Measurements from ENCODE around the gene TBC1D21.

The TBC1D21 gene

GRCh38 chr15:73873456-73873855 is at the start of gene TBC1D21:
Gene TBC1D21 (plus strand): TSS chr15:73873564. CDS start chr15:73873710, 146 bp downstream.
- DNase-seq (no peak), ATAC-seq (no peak)
- no peaks in the 10 kb centered on the region for H3K4me1 Mint-ChIP-seq
- H3K4me3 Mint-ChIP-seq = no peak within 1 kb of the TSS
- no peaks in the 10 kb centered on the region for H3K9me3 Mint-ChIP-seq
- no peaks in the 10 kb centered on the region for H3K36me3 Mint-ChIP-seq (ENCODE audit: low read depth)
- peaks cover 21% of the 10 kb centered on the region for H3K27me3 Mint-ChIP-seq
- no peak within 1 kb of the TSS for H3K27ac Mint-ChIP-seq

- H3K36me3 Mint-ChIP-seq (ENCODE audit: low read depth) = no peaks in the 10 kb centered on the region
- ATAC-seq (no peak), DNase-seq (no peak)
- no peaks in the 10 kb centered on the region for H3K4me1 Mint-ChIP-seq
- H3K27me3 Mint-ChIP-seq = peaks cover 22% of the 10 kb centered on the region
- H3K4me3 Mint-ChIP-seq = no peak overlapping the region
- no peaks in the 10 kb centered on the region for H3K9me3 Mint-ChIP-seq
- no peak overlapping the region for H3K27ac Mint-ChIP-seq
Observed at GRCh38 chr15:73826711-73827251, 46.6 kb upstream of the TBC1D21 start.

GRCh38 chr15:73829523-73829922 is 43.8 kb upstream of the TBC1D21 start:
- Mint-ChIP-seq H3K9me3 (no peaks in the 10 kb centered on the region), H3K27me3 (peaks cover 26% of the 10 kb centered on the region), H3K27ac (no peak overlapping the region), H3K36me3 (ENCODE audit: low read depth) (no peaks in the 10 kb centered on the region), H3K4me3 (no peak overlapping the region), H3K4me1 (no peaks in the 10 kb centered on the region)
- no peak for DNase-seq
- ATAC-seq = no peak

DNA sequence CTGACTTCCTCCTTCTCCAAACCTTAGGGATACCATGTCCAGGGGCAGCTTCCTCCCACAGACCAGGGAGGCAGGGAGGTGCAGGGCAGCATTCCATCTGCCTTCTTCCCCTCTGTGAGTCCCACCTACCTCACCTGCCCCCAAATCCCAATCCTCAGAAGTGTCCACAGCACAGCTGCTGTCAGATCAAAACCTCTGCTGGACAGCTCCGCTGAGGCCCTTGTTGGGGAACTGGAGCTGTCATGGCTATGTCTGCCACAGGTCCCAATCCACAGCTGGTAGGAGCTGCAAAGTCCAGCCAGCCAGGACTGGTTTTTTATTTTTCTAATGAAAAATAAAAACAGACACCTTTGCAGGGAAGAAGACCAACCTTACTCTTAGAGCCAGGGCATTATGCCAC is 40.7 kb upstream of the TBC1D21 start:
- Mint-ChIP-seq H3K9me3 (no peaks in the 10 kb centered on the region), H3K4me1 (no peaks in the 10 kb centered on the region), H3K27me3 (peaks cover 24% of the 10 kb centered on the region), H3K4me3 (no peak overlapping the region), H3K27ac (no peak overlapping the region), H3K36me3 (ENCODE audit: low read depth) (no peaks in the 10 kb centered on the region)
- DNase-seq (no peak), ATAC-seq (no peak)

GRCh38 chr15:73836845-73837244 is 36.5 kb upstream of the TBC1D21 start:
- H3K27ac Mint-ChIP-seq = no peak overlapping the region
- ATAC-seq = no peak
- H3K4me3 Mint-ChIP-seq = no peak overlapping the region
- H3K36me3 Mint-ChIP-seq (ENCODE audit: low read depth) = no peaks in the 10 kb centered on the region
- H3K9me3 Mint-ChIP-seq = no peaks in the 10 kb centered on the region
- H3K27me3 Mint-ChIP-seq = peaks cover 21% of the 10 kb centered on the region
- no peaks in the 10 kb centered on the region for H3K4me1 Mint-ChIP-seq
- no peak for DNase-seq

- H3K36me3 Mint-ChIP-seq (ENCODE audit: low read depth) = no peaks in the 10 kb centered on the region
- no peaks in the 10 kb centered on the region for H3K4me1 Mint-ChIP-seq
- ATAC-seq = no peak
- no peak for DNase-seq
- H3K27ac Mint-ChIP-seq = no peak overlapping the region
- H3K9me3 Mint-ChIP-seq = no peaks in the 10 kb centered on the region
- H3K27me3 Mint-ChIP-seq = peaks cover 24% of the 10 kb centered on the region
- H3K4me3 Mint-ChIP-seq = no peak overlapping the region
Observed at GRCh38 chr15:73838831-73839426, 34.4 kb upstream of the TBC1D21 start.

DNA sequence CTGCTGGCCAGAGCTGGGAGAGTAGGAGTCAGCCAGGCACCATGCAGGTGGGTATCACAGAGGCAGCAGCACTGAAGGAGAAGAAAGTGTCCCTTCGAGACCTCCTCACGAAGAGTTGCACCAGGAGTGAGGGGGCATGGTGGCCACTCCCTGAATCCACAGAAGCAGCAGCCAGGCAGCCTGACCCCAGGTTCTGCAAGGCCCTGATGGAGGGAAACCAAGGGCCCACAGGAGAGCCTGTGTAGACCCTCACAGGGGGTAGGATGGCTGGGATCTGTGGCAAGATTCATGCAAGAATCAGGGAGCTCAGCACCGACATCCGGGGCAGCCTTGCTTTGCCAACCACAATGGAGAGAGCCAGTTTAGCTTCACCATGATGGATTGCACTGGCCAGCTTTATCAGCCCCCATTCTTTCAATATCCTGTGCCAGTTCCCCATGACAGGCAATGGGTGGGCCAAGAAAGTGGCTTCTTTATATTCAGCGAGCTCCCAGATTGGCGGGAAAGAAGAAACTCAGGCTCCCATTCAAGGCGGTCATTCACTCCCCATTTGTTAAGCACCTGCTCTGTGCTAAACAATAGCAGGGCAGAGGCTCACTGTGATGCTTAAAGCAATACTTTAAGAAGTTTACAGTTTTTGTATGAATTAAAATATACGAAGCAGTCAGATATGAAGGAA is 33.5 kb upstream of the TBC1D21 start:
- H3K27me3 Mint-ChIP-seq = peaks cover 24% of the 10 kb centered on the region
- no peaks in the 10 kb centered on the region for H3K36me3 Mint-ChIP-seq (ENCODE audit: low read depth)
- H3K4me1 Mint-ChIP-seq = no peaks in the 10 kb centered on the region
- no peak overlapping the region for H3K4me3 Mint-ChIP-seq
- no peaks in the 10 kb centered on the region for H3K9me3 Mint-ChIP-seq
- no peak for DNase-seq
- no peak overlapping the region for H3K27ac Mint-ChIP-seq
- ATAC-seq = no peak

- no peak overlapping the region for H3K4me3 Mint-ChIP-seq
- DNase-seq (no peak), ATAC-seq (no peak)
- no peak overlapping the region for H3K27ac Mint-ChIP-seq
- peaks cover 17% of the 10 kb centered on the region for H3K27me3 Mint-ChIP-seq
- no peaks in the 10 kb centered on the region for H3K36me3 Mint-ChIP-seq (ENCODE audit: low read depth)
- no peaks in the 10 kb centered on the region for H3K4me1 Mint-ChIP-seq
- no peaks in the 10 kb centered on the region for H3K9me3 Mint-ChIP-seq
Observed at GRCh38 chr15:73840771-73841170, 32.6 kb upstream of the TBC1D21 start.

- ATAC-seq = no peak
Observed at GRCh38 chr15:73841756-73842725, 31.3 kb upstream of the TBC1D21 start.

DNA sequence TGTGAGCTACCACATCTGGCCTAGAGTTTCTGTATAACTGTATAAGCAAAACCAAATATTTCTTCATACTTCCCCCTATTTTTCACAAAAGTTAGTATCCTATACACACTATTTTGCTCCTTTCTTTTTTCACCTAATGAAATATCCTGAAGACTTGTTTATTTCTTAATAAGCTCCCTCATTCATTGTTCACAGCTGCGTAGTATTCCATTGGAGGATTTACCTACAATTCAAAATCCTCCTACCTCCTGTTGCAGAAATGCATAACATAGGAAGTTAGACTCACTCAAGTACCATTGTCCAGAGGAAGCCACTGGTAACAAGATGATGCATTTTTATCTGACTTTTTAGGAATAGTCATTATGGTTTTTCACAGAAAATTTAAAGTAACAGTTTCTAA is 29.6 kb upstream of the TBC1D21 start:
- no peaks in the 10 kb centered on the region for H3K9me3 Mint-ChIP-seq
- no peaks in the 10 kb centered on the region for H3K4me1 Mint-ChIP-seq
- peaks cover 19% of the 10 kb centered on the region for H3K27me3 Mint-ChIP-seq
- DNase-seq (no peak), ATAC-seq (no peak)
- no peaks in the 10 kb centered on the region for H3K36me3 Mint-ChIP-seq (ENCODE audit: low read depth)
- no peak overlapping the region for H3K27ac Mint-ChIP-seq
- no peak overlapping the region for H3K4me3 Mint-ChIP-seq

More at GRCh38 chr15:73841756-73842725, 31.3 kb upstream of the TBC1D21 start:
- Mint-ChIP-seq H3K27me3 (peaks cover 17% of the 10 kb centered on the region), H3K27ac (no peak overlapping the region), H3K9me3 (no peaks in the 10 kb centered on the region), H3K4me3 (no peak overlapping the region), H3K4me1 (no peaks in the 10 kb centered on the region), H3K36me3 (ENCODE audit: low read depth) (no peaks in the 10 kb centered on the region)
- DNase-seq = no peak

- Mint-ChIP-seq H3K36me3 (ENCODE audit: low read depth) (no peaks in the 10 kb centered on the region), H3K4me1 (no peaks in the 10 kb centered on the region), H3K27ac (no peak overlapping the region), H3K9me3 (no peaks in the 10 kb centered on the region), H3K27me3 (peaks cover 21% of the 10 kb centered on the region), H3K4me3 (no peak overlapping the region)
- DNase-seq = no peak
- ATAC-seq = no peak
Observed at GRCh38 chr15:73844356-73844755, 29.0 kb upstream of the TBC1D21 start.

- no peak overlapping the region for H3K27ac Mint-ChIP-seq
- H3K4me3 Mint-ChIP-seq = no peak overlapping the region
- H3K9me3 Mint-ChIP-seq = no peaks in the 10 kb centered on the region
- no peak for DNase-seq
- no peak for ATAC-seq
- peaks cover 19% of the 10 kb centered on the region for H3K27me3 Mint-ChIP-seq
- H3K36me3 Mint-ChIP-seq (ENCODE audit: low read depth) = no peaks in the 10 kb centered on the region
- no peaks in the 10 kb centered on the region for H3K4me1 Mint-ChIP-seq
Observed at GRCh38 chr15:73845507-73845906, 27.9 kb upstream of the TBC1D21 start.

- Mint-ChIP-seq H3K27ac (no peak overlapping the region), H3K27me3 (peaks cover 18% of the 10 kb centered on the region), H3K9me3 (no peaks in the 10 kb centered on the region), H3K4me3 (no peak overlapping the region), H3K36me3 (ENCODE audit: low read depth) (no peaks in the 10 kb centered on the region), H3K4me1 (no peaks in the 10 kb centered on the region)
- ATAC-seq = no peak
- DNase-seq = no peak
Observed at GRCh38 chr15:73845907-73846306, 27.5 kb upstream of the TBC1D21 start.

DNA sequence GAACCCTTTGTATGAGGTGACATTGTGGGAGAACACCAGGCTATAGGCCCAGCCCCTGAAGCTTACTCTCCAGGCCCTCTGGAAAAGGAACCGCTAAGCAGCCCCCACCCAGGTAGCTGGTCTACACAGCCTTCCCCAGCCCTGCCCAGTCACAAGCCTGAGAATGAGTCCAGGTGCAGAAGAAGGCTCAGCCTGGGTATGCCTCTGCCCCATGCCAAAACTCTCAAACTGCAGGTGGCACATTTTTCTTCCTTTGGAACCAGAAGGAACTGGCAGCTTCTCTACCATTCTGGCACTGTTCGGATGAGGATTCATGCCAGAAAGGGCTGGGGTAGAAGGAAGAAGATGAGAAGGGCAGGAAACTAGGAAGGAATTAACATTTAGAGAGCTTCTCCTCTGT is 23.7 kb upstream of the TBC1D21 start:
- no peaks in the 10 kb centered on the region for H3K4me1 Mint-ChIP-seq
- ATAC-seq = no peak
- H3K27ac Mint-ChIP-seq = no peak overlapping the region
- peaks cover 29% of the 10 kb centered on the region for H3K27me3 Mint-ChIP-seq
- no peak overlapping the region for H3K4me3 Mint-ChIP-seq
- H3K36me3 Mint-ChIP-seq (ENCODE audit: low read depth) = no peaks in the 10 kb centered on the region
- no peaks in the 10 kb centered on the region for H3K9me3 Mint-ChIP-seq
- no peak for DNase-seq
